IMR-90 (cell line): Measurements from ENCODE around the gene TPRKB. TPM values are rescaled to one million over a fixed set of nuclear protein-coding genes. Genes with fewer than 3 reads are reported as not detected.
A peak's percentile ranks its signal among the peaks of the same experiment; 100 is the strongest.

Experiments
- ATAC-seq: fragments of 200-7000 bp; cut with Tn5 transposase; 2 replicates; pipeline ENCODE4 v1.9.1; 2020; ENCODE audit warnings: low read depth, mild to moderate bottlenecking, moderate library complexity
- BruUV-seq: library from RNA; stranded (reverse); fragments of 400-500 nt; replicated peaks from 2 replicates; lab custom pipeline; 2021; lab: Mats Ljungman, UMichigan
- CTCF ChIA-PET: fragments of 300-600 bp; formaldehyde crosslinking; extraction: SDS; loops from one replicate; lab custom pipeline; 2021; ENCODE audit warnings: antibody characterized with exemption; lab: Yijun Ruan, JAX
- POLR2A ChIA-PET: fragments of 300-600 bp; sonication (Branson Sonifier 250); formaldehyde crosslinking; loops from one replicate; lab custom pipeline; 2022; ENCODE audit warnings: antibody characterized with exemption; ENCODE audit not compliant: unreplicated experiment; lab: Charles Lee
- DNase-seq: peaks from one replicate; pipeline ENCODE4 v3.0.0; 2013
- H2AFZ ChIP-seq: replicated peaks from 2 replicates; pipeline ENCODE3; 2013; ENCODE audit warnings: low read length, mild to moderate bottlenecking; ENCODE audit not compliant: poor library complexity
- H2AK5ac ChIP-seq: 2 replicates; pipeline ENCODE4 v1.6.1; 2013; ENCODE audit warnings: low read depth, low read length, inconsistent platforms
- H2AK9ac ChIP-seq: replicated peaks from 2 replicates; pipeline ENCODE3; 2013; ENCODE audit warnings: mild to moderate bottlenecking, low read depth, low read length, moderate library complexity; ENCODE audit not compliant: poor library complexity
- H2BK120ac ChIP-seq: 2 replicates; pipeline ENCODE4 v1.6.1; 2013; ENCODE audit warnings: low read depth, low read length, inconsistent platforms
- H2BK15ac ChIP-seq: 3 replicates; pipeline ENCODE4 v1.6.1; 2013; ENCODE audit warnings: low read depth, low read length, inconsistent platforms
- H2BK20ac ChIP-seq: 2 replicates; pipeline ENCODE4 v1.6.1; 2013; ENCODE audit warnings: low read depth, mild to moderate bottlenecking, inconsistent platforms, low read length, moderate library complexity
- H2BK5ac ChIP-seq: 2 replicates; pipeline ENCODE4 v1.6.1; 2013; ENCODE audit warnings: mild to moderate bottlenecking, low read depth, low read length, inconsistent platforms; ENCODE audit not compliant: poor library complexity, severe bottlenecking
- H3K14ac ChIP-seq: replicated peaks from 2 replicates; pipeline ENCODE4 v1.6.1; 2013; ENCODE audit warnings: low read depth, low read length, inconsistent platforms
- H3K18ac ChIP-seq: 2 replicates; pipeline ENCODE4 v1.6.1; 2013; ENCODE audit warnings: low read depth, low read length, control low read depth
- H3K23ac ChIP-seq: 2 replicates; pipeline ENCODE4 v1.6.1; 2013; ENCODE audit warnings: low read depth, low read length, inconsistent platforms
- H3K27ac ChIP-seq: 2 replicates; pipeline ENCODE4 v1.5.1; 2013; ENCODE audit warnings: mild to moderate bottlenecking, control low read depth, low read length; ENCODE audit not compliant: insufficient read depth
- H3K27me3 ChIP-seq: 2 replicates; pipeline ENCODE4 v1.6.1; 2013; ENCODE audit warnings: low read length; ENCODE audit not compliant: control insufficient read depth, insufficient read depth
- H3K36me3 ChIP-seq: 2 replicates; pipeline ENCODE4 v1.6.1; 2013; ENCODE audit warnings: low read length, mixed read lengths; ENCODE audit not compliant: control insufficient read depth, insufficient read depth
- H3K4ac ChIP-seq: 2 replicates; pipeline ENCODE4 v1.6.1; 2013; ENCODE audit warnings: low read depth, low read length, inconsistent platforms
- H3K4me1 ChIP-seq: 2 replicates; pipeline ENCODE4 v1.6.1; 2013; ENCODE audit warnings: low read length, mixed read lengths; ENCODE audit not compliant: control insufficient read depth, insufficient read depth
- H3K4me2 ChIP-seq: 2 replicates; pipeline ENCODE4 v1.6.1; 2013; ENCODE audit warnings: low read depth, mild to moderate bottlenecking, control low read depth, low read length, moderate library complexity
- H3K4me3 ChIP-seq: 2 replicates; pipeline ENCODE4 v1.5.1; 2013; ENCODE audit warnings: low read depth, mild to moderate bottlenecking, control low read depth, low read length, moderate library complexity; ENCODE audit not compliant: insufficient read depth
- H3K56ac ChIP-seq: 2 replicates; pipeline ENCODE4 v1.6.1; 2013; ENCODE audit warnings: low read length, inconsistent platforms; ENCODE audit not compliant: insufficient read depth; ENCODE audit errors: extremely low read depth
- H3K79me1 ChIP-seq, 2 experiments: 2 replicates each; pipeline ENCODE4 v1.6.1; 2013; ENCODE audit warnings: low read length in 2 of 2, inconsistent platforms in 1 of 2, low read depth in 1 of 2
- H3K9ac ChIP-seq: 2 replicates; pipeline ENCODE4 v1.6.1; 2013; ENCODE audit warnings: low read depth, low read length, control low read depth
- H3K9me1 ChIP-seq: 2 replicates; pipeline ENCODE4 v1.6.1; 2013; ENCODE audit warnings: low read length, inconsistent platforms; ENCODE audit not compliant: insufficient read depth
- H3K9me3 ChIP-seq: 2 replicates; pipeline ENCODE4 v1.6.1; 2013; ENCODE audit warnings: low read length; ENCODE audit not compliant: control insufficient read depth, insufficient read depth
- H4K20me1 ChIP-seq: 2 replicates; pipeline ENCODE4 v1.6.1; 2013; ENCODE audit warnings: low read length, inconsistent platforms; ENCODE audit not compliant: insufficient read depth
- H4K5ac ChIP-seq: 2 replicates; pipeline ENCODE4 v1.6.1; 2013; ENCODE audit warnings: mild to moderate bottlenecking, low read depth, low read length, control low read depth
- H4K8ac ChIP-seq, 2 experiments: 2 replicates each; pipeline ENCODE4 v1.6.1; 2013; ENCODE audit warnings: low read depth in 2 of 2, low read length in 2 of 2, control low read depth in 1 of 2, inconsistent platforms in 1 of 2
- H4K91ac ChIP-seq: 2 replicates; pipeline ENCODE4 v1.6.1; 2013; ENCODE audit warnings: low read depth, low read length, inconsistent platforms; ENCODE audit not compliant: insufficient read depth
- BHLHE40 ChIP-seq: fragments of 150-350 bp; IDR thresholded peaks from 2 replicates; pipeline ENCODE4 v1.6.1; 2016; ENCODE audit warnings: mild to moderate bottlenecking, low read depth, low read length
- CEBPB ChIP-seq: IDR thresholded peaks from 2 replicates; pipeline ENCODE4 v1.6.1; 2012; ENCODE audit warnings: low read depth, low read length, improper control_type of control experiment
- ELK1 ChIP-seq: fragments of 150-350 bp; IDR thresholded peaks from 2 replicates; pipeline ENCODE4 v1.6.1; 2016; ENCODE audit warnings: low read depth, mild to moderate bottlenecking, low read length, moderate library complexity, borderline replicate concordance
- FOS ChIP-seq: fragments of 150-350 bp; IDR thresholded peaks from 2 replicates; pipeline ENCODE4 v1.6.1; 2016; ENCODE audit warnings: low read depth, low read length
- MAFK ChIP-seq: IDR thresholded peaks from 2 replicates; pipeline ENCODE4 v1.6.1; 2012; ENCODE audit warnings: low read depth, low read length, improper control_type of control experiment
- MAZ ChIP-seq: IDR thresholded peaks from 2 replicates; pipeline ENCODE4 v1.6.1; 2012; ENCODE audit warnings: low read depth, mild to moderate bottlenecking, low read length, improper control_type of control experiment, moderate library complexity, borderline replicate concordance
- MXI1 ChIP-seq: IDR thresholded peaks from 2 replicates; pipeline ENCODE4 v1.6.1; 2012; ENCODE audit warnings: low read depth, mild to moderate bottlenecking, low read length, moderate library complexity, borderline replicate concordance
- RCOR1 ChIP-seq: IDR thresholded peaks from 2 replicates; pipeline ENCODE4 v1.6.1; 2012; ENCODE audit warnings: mild to moderate bottlenecking, low read length, improper control_type of control experiment; ENCODE audit not compliant: insufficient replicate concordance
- RFX5 ChIP-seq: IDR thresholded peaks from 2 replicates; pipeline ENCODE4 v1.8.0; 2012; ENCODE audit warnings: low read depth, mild to moderate bottlenecking, low read length, moderate library complexity
- SMC3 ChIP-seq: fragments of 150-350 bp; IDR thresholded peaks from 2 replicates; pipeline ENCODE4 v1.6.1; 2016; ENCODE audit warnings: low read depth, mild to moderate bottlenecking, antibody characterized with exemption, low read length, moderate library complexity
- WGBS, 2 experiments: methylation state at CpG; one replicate each; pipeline versions ENCODE4 v1.1.5 to v1.1.7; 2013; ENCODE audit warnings: missing lambda C conversion rate in 2 of 2; ENCODE audit not compliant: insufficient read length in 1 of 2; ENCODE audit errors: extremely low coverage in 2 of 2; 5-methylcytosine and 5-hydroxymethylcytosine counted together
- dilution Hi-C: fragments of 300-500 bp; cut with HindIII; formaldehyde crosslinking; loops from one replicate; pipeline ENCODE4 v1.14.3; 2018; ENCODE audit warnings: low sequenced_read_pairs; ENCODE audit not compliant: unreplicated experiment
- in situ Hi-C: fragments of 300-500 bp; cut with MboI; formaldehyde crosslinking; loops from 3 replicates; pipeline ENCODE4 v1.14.3; 2019; ENCODE audit warnings: low sequenced_read_pairs, inconsistent platforms, mixed read lengths
- intact Hi-C: fragments of 100-400 bp; cut with micrococcal nuclease; formaldehyde crosslinking; loops from 2 replicates; pipeline ENCODE4 v1.10.0; 2022
- polyA plus RNA-seq, 3 experiments: library from polyadenylated mRNA; depleted of rRNA; stranded (reverse); fragments of >200 nt; gene quantifications; 2 replicates each; pipeline ENCODE4 v1.2.3, GENCODE V29; 2012; ENCODE audit warnings: low replicate concordance in 1 of 3
- total RNA-seq: library from RNA; depleted of rRNA; stranded (reverse); fragments of >200 nt; gene quantifications from 2 replicates; pipeline ENCODE4 v1.2.3, GENCODE V29; 2012

Gene TPRKB
- total and polyA plus RNA-seq, 2 of the 4 experiments (the other 2 are of a cell fraction): 35.3 to 37.6 TPM

GRCh38 chr2:73764945-73765344 is 27.8 kb upstream of the TPRKB start:
- Histone ChIP-seq H2AK5ac (no peak overlapping the region), H2BK120ac (no peak overlapping the region), H3K27ac (no peak overlapping the region), H3K9ac (no peak overlapping the region), H3K4me3 (no peak overlapping the region), H3K36me3 (peaks cover 49% of the 10 kb centered on the region), H3K9me1 (peaks cover 4% of the 10 kb centered on the region; the same call in 1 of the 2 replicates), H3K9me3 (no peaks in the 10 kb centered on the region), H2BK20ac (no peak overlapping the region), H2BK5ac (no peak overlapping the region), H2AFZ (no peak overlapping the region), H4K20me1 (no peaks in the 10 kb centered on the region; the same call in 1 of the 2 replicates), H3K79me1 (peaks cover 8 to 16% of the 10 kb centered on the region in 2 experiments; a peak in 2 of 4 replicates), H3K4me2 (no peak overlapping the region), H2BK15ac (no peak overlapping the region), H3K23ac (no peak overlapping the region), H3K27me3 (no peaks in the 10 kb centered on the region), H3K56ac (no peak overlapping the region), H3K4me1 (no peaks in the 10 kb centered on the region; the same call in 1 of the 2 replicates), H4K91ac (no peak overlapping the region), H2AK9ac (peak overlapping the region; percentile 57), H3K18ac (no peak overlapping the region), H4K8ac (no peak overlapping the region), H3K4ac (no peak overlapping the region), H3K14ac (no peak overlapping the region), H4K5ac (no peak overlapping the region)
- ATAC-seq: no peak
- dilution Hi-C loops: no loop called here
- no peak for DNase-seq
- CTCF ChIA-PET: no interaction called here
- intact Hi-C loops: no loop called here
- BruUV-seq: no TSS peak
- TF ChIP-seq FOS (no peak), CEBPB (no peak), MAZ (no peak), MAFK (no peak), MXI1 (no peak), RFX5 (no peak), SMC3 (no peak), RCOR1 (no peak), BHLHE40 (no peak), ELK1 (no peak)
- WGBS, 2 experiments: no CpG with 5 or more reads among the region's 1 CpG
- in situ Hi-C loops: no loop called here
- POLR2A ChIA-PET: no interaction called here
